Activated CD8-positive, alpha-beta T cell treated with anti-CD3 and anti-CD28 coated beads for 36 hours (primary cell): Measurements from ENCODE around the gene USP40. TPM values are rescaled to one million over a fixed set of nuclear protein-coding genes. Genes with fewer than 3 reads are reported as not detected.

Experiments
- ATAC-seq: fragments of 200-7000 bp; cut with Tn5 transposase; one replicate; pipeline ENCODE4 v1.10.0; 2021; ENCODE audit warnings: mild to moderate bottlenecking, moderate library complexity
- CTCF ChIA-PET: fragments of 350-600 bp; sonication (Branson Sonifier 250); formaldehyde crosslinking; loops from one replicate; lab custom pipeline; 2021; ENCODE audit warnings: antibody characterized with exemption; lab: Charles Lee
- POLR2A ChIA-PET: fragments of 350-600 bp; sonication (Branson Sonifier 250); formaldehyde crosslinking; loops from one replicate; lab custom pipeline; 2021; ENCODE audit warnings: antibody characterized with exemption; lab: Charles Lee
- DNase-seq: peaks from one replicate; pipeline ENCODE4 v3.0.0-alpha.2; 2020
- H3K27ac Mint-ChIP-seq: one replicate; pipeline ENCODE4 v1.8.0; 2021; ENCODE audit warnings: mild to moderate bottlenecking, mixed read lengths
- H3K27me3 Mint-ChIP-seq: one replicate; pipeline ENCODE4 v1.8.0; 2021; ENCODE audit warnings: mixed read lengths
- H3K36me3 Mint-ChIP-seq: one replicate; pipeline ENCODE4 v1.8.0; 2021; ENCODE audit warnings: low read depth, mixed read lengths
- H3K4me1 Mint-ChIP-seq: one replicate; pipeline ENCODE4 v1.8.0; 2021; ENCODE audit warnings: low read depth, mixed read lengths
- H3K4me3 Mint-ChIP-seq: one replicate; pipeline ENCODE4 v1.8.0; 2021; ENCODE audit warnings: mild to moderate bottlenecking, moderate library complexity, mixed read lengths
- H3K9me3 Mint-ChIP-seq: one replicate; pipeline ENCODE4 v1.8.0; 2021; ENCODE audit warnings: mixed read lengths
- CTCF ChIP-seq: fragments of 200-600 bp; IDR thresholded peaks from one replicate; pipeline ENCODE4 v1.8.0; 2022; ENCODE audit warnings: antibody characterized with exemption, mild to moderate bottlenecking
- intact Hi-C: fragments of 100-400 bp; cut with micrococcal nuclease; formaldehyde crosslinking; loops from one replicate; pipeline ENCODE4 v1.10.0; 2022
- total RNA-seq, 2 experiments: library from RNA; stranded (reverse); gene quantifications; one replicate each; pipeline ENCODE4 v1.2.3, GENCODE V29; 2021

USP40 gene
- total RNA-seq, 2 experiments from 2014 or later = 14.0 to 15.8 TPM

- DNase-seq (no peak), ATAC-seq (no peak)
- H3K9me3 Mint-ChIP-seq = no peaks in the 10 kb centered on the region
- TF ChIP-seq CTCF = no peak
- no peak overlapping the region for H3K27ac Mint-ChIP-seq
- H3K4me3 Mint-ChIP-seq = no peak overlapping the region
- H3K27me3 Mint-ChIP-seq = peaks cover 19% of the 10 kb centered on the region
- no peaks in the 10 kb centered on the region for H3K36me3 Mint-ChIP-seq
- no peaks in the 10 kb centered on the region for H3K4me1 Mint-ChIP-seq
- ChIA-PET POLR2A (no interaction called here), CTCF (no interaction called here)
- intact Hi-C loops = no loop called here
These were observed 36.9 kb upstream of the USP40 start for GRCh38 chr2:233603520-233603919.

DNA sequence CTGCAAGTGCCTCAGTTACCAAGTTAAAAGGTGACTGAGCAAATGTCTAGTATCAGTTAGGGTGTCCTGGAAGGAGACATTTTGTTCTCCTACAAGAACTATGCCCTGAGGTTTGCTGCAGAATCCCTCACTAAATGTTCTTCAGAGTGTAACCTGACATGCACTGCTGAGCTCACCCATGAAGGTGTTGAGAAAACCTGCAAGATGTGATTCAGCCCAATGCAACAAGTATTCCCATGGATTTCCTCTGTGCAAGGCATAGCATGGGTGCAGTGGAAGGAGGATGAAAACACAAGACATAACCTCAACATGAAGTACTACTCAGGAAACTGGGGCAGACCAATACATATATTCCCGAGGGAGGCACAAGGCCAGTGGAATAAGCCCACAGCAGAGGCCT lies 35.5 kb upstream of the USP40 start:
- Mint-ChIP-seq H3K4me3 (no peak overlapping the region), H3K27ac (no peak overlapping the region), H3K36me3 (no peaks in the 10 kb centered on the region), H3K27me3 (peaks cover 17% of the 10 kb centered on the region), H3K9me3 (no peaks in the 10 kb centered on the region), H3K4me1 (no peaks in the 10 kb centered on the region)
- ATAC-seq (no peak), DNase-seq (no peak)
- intact Hi-C loops = no loop called here
- ChIA-PET CTCF (no interaction called here), POLR2A (no interaction called here)
- TF ChIP-seq CTCF = no peak

GRCh38 chr2:233600386-233600785 lies 33.8 kb upstream of the USP40 start:
- Mint-ChIP-seq H3K27me3 (peaks cover 17% of the 10 kb centered on the region), H3K4me1 (no peaks in the 10 kb centered on the region), H3K4me3 (no peak overlapping the region), H3K36me3 (no peaks in the 10 kb centered on the region), H3K9me3 (no peaks in the 10 kb centered on the region), H3K27ac (no peak overlapping the region)
- intact Hi-C loops = no loop called here
- DNase-seq = no peak
- ChIA-PET CTCF (no interaction called here), POLR2A (no interaction called here)
- ATAC-seq = no peak
- no peak for TF ChIP-seq CTCF

DNA sequence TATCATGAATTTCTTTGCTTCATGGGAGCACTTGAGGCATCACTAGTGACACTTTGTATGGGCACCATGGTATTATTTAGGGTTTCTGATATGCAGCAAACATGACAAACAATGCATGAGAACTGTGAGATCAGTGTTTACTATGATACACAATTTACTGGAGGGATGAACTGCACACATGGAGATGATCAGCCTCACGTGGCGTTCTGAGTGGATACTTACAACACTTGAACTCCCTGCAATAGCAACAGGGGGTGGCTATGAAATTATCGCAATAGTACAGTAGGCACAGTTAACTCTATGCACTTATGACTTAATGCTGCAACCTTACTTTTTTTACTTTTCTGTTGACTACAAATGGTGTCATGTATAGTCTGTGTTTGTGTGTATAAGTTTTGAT lies 32.4 kb upstream of the USP40 start:
- TF ChIP-seq CTCF = no peak
- no peak overlapping the region for H3K27ac Mint-ChIP-seq
- no peaks in the 10 kb centered on the region for H3K9me3 Mint-ChIP-seq
- no peak for ATAC-seq
- ChIA-PET CTCF (no interaction called here), POLR2A (no interaction called here)
- no peak overlapping the region for H3K4me3 Mint-ChIP-seq
- no peak for DNase-seq
- H3K36me3 Mint-ChIP-seq = no peaks in the 10 kb centered on the region
- intact Hi-C loops = no loop called here
- no peaks in the 10 kb centered on the region for H3K4me1 Mint-ChIP-seq
- peaks cover 16% of the 10 kb centered on the region for H3K27me3 Mint-ChIP-seq

GRCh38 chr2:233597522-233597921 lies 30.9 kb upstream of the USP40 start:
- H3K27ac Mint-ChIP-seq = no peak overlapping the region
- no peaks in the 10 kb centered on the region for H3K4me1 Mint-ChIP-seq
- no peak for DNase-seq
- ChIA-PET CTCF (no interaction called here), POLR2A (no interaction called here)
- peaks cover 12% of the 10 kb centered on the region for H3K27me3 Mint-ChIP-seq
- no peak for TF ChIP-seq CTCF
- no peak overlapping the region for H3K4me3 Mint-ChIP-seq
- no peaks in the 10 kb centered on the region for H3K9me3 Mint-ChIP-seq
- intact Hi-C loops = no loop called here
- no peaks in the 10 kb centered on the region for H3K36me3 Mint-ChIP-seq
- no peak for ATAC-seq
